NCI-H128 (cell line): Measurements from ENCODE around the gene TMEM63C.

Source experiments
- DNase-seq: peaks from one replicate; lab custom pipeline; 2025; ENCODE audit not compliant: unreplicated experiment; lab: John Stamatoyannopoulos, UW

TMEM63C gene

GRCh38 chr14:77306851-77307496 is 125.4 kb downstream of the TMEM63C start:
- DNase-seq = no peak
